GM12872 (cell line): ENCODE measurements around the gene SNX15.

Source experiments
- CTCF ChIP-seq: IDR thresholded peaks from 3 replicates; pipeline ENCODE4 v1.5.1; 2011; ENCODE audit warnings: low read depth, mild to moderate bottlenecking, low read length, moderate library complexity; ENCODE audit not compliant: insufficient read depth

SNX15 gene

GRCh38 chr11:65042891-65043290 lies 15.7 kb downstream of the SNX15 start:
- no peak for TF ChIP-seq CTCF

GRCh38 chr11:65043881-65044501 lies 16.8 kb downstream of the SNX15 start:
- no peak for TF ChIP-seq CTCF

GRCh38 chr11:65045061-65045460 lies 17.8 kb downstream of the SNX15 start:
- no peak for TF ChIP-seq CTCF

GRCh38 chr11:65045728-65046127 lies 18.5 kb downstream of the SNX15 start:
- TF ChIP-seq CTCF: no peak

GRCh38 chr11:65047581-65048422 lies 20.6 kb downstream of the SNX15 start:
- TF ChIP-seq CTCF: no peak

- TF ChIP-seq CTCF: no peak
These were observed 24.2 kb downstream of the SNX15 start for GRCh38 chr11:65051398-65051858.

- no peak for TF ChIP-seq CTCF
These were observed 26.7 kb downstream of the SNX15 start for GRCh38 chr11:65053827-65054508.
